ENCODE results near the gene CYB5D1.
"Not testable (repeated sequence)": the region's sequence is repeated elsewhere in the genome, so short reads cannot be mapped to it uniquely, and the experiment has no call there.

The CYB5D1 gene, protein sequence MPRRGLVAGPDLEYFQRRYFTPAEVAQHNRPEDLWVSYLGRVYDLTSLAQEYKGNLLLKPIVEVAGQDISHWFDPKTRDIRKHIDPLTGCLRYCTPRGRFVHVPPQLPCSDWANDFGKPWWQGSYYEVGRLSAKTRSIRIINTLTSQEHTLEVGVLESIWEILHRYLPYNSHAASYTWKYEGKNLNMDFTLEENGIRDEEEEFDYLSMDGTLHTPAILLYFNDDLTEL

GRCh38 chr17:7857713-7858521, at the start of gene CYB5D1:
TSS of gene CYB5D1 (plus strand) at chr17:7858003. CDS start at chr17:7858135, 132 bp downstream.
- peak; percentile 93 for DNase-seq

DNA sequence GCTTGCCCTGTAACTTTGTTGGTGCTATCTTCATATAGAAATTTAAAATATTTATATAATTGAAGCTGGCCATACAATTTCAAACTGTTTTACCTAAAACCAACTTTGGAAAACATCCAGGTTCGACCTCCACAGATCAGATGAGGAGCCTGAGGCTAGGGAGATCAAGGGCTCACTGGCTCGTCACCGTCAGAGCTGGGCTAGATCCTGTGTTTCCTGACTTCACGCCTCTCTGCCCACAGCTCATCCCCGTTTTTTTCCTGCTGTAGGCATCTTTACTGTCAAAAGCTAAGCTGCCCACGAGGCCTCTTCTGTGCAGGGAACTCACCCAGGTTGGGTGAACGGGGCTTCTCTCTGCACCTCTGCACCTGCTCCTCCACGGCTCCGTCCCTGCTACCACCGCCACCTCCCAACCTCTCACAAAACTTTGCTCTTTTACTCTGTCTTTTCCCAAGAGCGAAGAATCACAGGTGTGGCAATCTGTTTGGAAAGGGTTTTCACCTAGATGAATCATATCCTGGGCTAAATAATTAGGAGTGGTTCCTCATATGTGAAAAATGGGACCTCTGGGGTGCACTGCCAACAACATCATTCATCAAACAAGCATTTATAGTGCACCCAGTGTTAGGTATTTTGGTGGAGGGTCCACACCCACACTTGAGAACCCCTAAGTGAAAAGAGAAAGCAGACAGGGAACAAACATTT, 48.6 kb upstream of the CYB5D1 start:
- DNase-seq: no peak

GRCh38 chr17:7809791-7810343, 47.9 kb upstream of the CYB5D1 start:
- not testable (repeated sequence) for DNase-seq

GRCh38 chr17:7811251-7811650, 46.6 kb upstream of the CYB5D1 start:
- no peak for DNase-seq

GRCh38 chr17:7814969-7815368, 42.8 kb upstream of the CYB5D1 start:
- no peak for DNase-seq

DNA sequence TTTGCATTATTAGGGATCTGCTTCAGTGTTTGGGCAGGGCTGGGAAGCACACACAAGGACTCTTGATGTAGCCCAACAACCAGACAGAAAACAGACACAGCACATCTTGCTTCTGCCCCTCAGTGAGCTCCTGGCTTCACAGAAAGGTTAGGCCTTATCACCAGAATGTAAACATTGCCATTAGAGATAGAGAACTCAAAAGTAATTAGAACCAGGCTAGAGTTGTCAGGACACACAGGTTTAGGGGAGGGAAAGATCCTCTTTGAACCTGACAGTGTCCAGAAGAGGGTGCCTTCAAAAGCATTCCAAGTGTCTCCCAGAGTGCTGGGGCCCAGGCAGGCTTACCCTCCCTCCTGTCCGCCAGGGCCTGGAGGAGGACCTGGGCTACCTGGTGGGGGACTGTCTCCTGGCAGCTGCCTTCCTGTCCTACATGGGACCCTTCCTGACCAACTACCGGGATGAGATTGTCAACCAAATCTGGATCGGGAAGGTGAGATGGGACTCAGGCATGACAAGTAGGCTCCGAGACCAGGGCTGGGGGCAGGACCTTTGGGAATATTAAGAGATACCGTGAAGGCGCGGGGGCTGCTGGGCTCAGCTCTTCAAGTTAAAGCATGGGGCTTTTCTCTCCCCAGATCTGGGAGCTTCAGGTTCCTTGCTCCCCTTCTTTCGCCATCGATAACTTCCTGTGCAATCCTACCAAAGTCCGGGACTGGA, 40.7 kb upstream of the CYB5D1 start:
- DNase-seq: no peak

DNA sequence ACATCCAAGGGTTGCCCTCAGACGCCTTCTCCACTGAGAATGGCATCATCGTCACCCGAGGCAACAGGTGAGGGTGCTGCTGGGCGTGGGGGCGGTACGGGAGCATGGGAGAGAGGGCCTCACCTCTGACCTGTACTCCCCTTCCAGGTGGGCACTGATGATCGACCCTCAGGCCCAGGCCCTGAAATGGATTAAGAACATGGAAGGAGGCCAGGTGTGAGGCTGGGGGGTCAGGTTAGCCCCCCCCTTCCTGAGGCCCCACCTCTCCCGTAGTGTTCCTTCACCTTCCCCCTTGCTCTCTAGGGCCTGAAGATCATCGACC, 40.2 kb upstream of the CYB5D1 start:
- no peak for DNase-seq

DNA sequence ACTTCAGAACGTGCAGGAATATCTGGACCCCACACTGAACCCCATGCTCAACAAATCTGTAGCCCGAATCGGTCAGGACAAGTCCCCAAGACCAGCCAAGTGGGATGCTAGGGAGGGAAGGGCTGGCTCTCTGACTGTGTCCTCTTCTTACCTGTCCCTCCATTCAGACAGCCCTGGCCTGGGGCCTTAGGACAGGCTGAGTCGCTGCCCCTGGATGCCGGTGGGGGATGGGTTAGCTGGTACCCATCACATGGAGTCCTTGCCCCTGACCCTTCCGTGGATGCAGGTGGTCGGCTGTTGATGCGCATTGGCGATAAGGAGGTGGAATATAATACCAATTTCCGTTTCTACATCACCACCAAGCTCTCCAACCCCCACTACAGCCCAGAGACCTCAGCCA, 39.8 kb upstream of the CYB5D1 start:
- DNase-seq: no peak

GRCh38 chr17:7818746-7819645, 38.8 kb upstream of the CYB5D1 start:
- DNase-seq: no peak

- DNase-seq: no peak
These were observed 37.6 kb upstream of the CYB5D1 start for GRCh38 chr17:7820231-7820630.

DNA sequence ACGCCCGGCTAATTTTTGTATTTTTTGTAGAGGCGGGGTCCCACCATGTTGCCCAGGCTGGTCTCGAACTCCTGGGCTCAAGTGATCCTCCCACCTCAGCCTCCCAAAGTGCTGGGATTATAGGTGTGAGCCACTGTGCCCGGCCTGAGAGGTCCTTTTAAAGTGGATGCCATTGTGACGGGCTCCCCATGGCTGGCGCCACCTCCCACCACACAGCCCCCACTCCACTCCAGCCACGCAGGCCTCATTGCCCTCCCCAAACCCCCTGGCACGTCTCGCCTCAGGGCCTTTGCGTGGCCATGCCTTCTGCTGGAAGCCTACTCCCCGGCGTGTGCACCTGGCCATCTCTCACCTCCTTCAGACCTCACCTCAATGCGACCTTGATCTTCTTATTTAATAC, 35.7 kb upstream of the CYB5D1 start:
- DNase-seq: no peak

- DNase-seq: peak; percentile 25
These were observed 34.2 kb upstream of the CYB5D1 start for GRCh38 chr17:7823581-7824001.

- DNase-seq: no peak
These were observed 33.5 kb upstream of the CYB5D1 start for GRCh38 chr17:7824021-7824924.

DNA sequence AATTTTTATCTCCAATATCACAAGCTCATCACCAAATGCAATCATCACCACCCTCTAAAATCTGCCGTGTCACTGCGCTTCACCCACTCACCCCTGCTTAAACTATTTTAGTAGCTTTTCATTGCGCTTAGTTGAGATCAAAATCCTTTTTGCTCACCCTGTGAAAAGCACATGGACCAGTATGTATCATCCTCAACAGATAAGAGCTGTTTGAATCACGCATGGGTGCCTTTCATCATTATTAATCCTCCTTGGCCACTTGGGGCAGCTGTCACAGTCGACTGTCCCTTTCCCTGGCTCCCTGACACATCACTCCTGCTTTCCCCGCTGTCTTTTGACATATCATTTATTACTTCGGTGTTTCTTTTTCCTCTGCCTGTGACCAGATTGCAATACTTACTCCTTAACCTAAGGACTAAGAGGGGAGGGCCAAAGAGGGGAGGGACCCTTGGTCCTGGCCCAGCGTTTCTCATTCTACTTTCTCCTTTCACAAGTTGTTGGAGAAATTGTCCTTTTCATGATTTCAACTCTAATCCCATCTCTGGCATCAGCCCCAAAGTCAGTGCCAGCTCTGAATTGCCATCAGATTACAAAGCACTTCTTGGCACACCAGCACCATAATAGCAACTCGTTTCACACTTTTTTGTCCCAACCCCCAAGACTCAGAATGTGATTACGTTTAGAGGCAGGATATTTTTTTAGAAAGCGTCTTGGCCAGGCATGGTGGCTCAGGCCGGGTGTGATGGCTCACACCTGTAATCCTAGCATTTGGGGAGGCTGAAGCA, 32.4 kb upstream of the CYB5D1 start:
- DNase-seq: no peak

- DNase-seq: no peak
These were observed 27.2 kb upstream of the CYB5D1 start for GRCh38 chr17:7830616-7831015.

DNA sequence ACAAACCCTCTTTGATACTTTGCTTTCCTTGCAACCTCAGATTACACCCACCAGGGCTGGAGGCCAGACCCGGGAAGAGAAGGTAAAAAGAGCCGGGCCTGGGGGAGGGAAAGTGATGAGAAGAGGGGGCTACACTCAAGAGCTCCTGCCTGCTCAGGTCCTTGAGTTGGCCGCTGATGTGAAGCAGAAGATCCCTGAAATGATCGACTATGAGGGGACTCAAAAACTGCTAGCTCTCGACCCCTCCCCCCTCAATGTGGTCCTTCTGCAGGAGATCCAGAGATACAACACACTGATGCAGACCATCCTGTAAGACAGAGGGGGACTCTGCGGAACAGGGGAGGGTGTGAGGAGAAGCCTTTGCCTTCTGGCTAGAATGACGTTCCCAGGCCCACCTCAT, 26.6 kb upstream of the CYB5D1 start:
- DNase-seq: no peak

DNA sequence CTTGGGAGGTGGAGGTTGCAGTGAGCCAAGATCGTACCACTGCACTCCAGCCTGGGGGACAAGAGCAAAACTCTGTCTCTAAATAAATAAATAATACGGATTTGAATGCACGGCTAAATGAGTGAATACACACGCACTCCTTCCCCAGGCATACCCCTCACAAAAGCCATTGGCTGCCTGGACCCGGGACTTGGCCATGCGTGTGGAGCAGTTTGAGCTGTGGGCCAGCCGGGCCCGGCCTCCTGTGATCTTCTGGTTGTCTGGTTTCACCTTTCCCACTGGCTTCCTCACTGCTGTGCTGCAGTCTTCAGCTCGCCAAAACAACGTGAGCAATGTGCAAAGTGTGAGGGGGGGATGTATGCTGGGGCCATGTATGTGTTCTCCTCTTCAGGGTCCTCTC, 25.4 kb upstream of the CYB5D1 start:
- DNase-seq: no peak

- DNase-seq: no peak
These were observed 24.6 kb upstream of the CYB5D1 start for GRCh38 chr17:7833011-7833794.

All from NCI-H69 (cell line).